MM.1S (cell line): Measurements from ENCODE around the gene SSH3.

ENCODE experiments used
- EZH2 ChIP-seq: fragments of 300-600 bp; sonication (generic); optimal IDR thresholded peaks from 2 replicates; pipeline ENCODE3; 2017; ENCODE audit warnings: low read depth, mild to moderate bottlenecking, antibody characterized with exemption, low read length, mixed read lengths
- EZH2phosphoT487 ChIP-seq: fragments of 300-600 bp; sonication (generic); IDR thresholded peaks from 2 replicates; pipeline ENCODE4 v1.6.1; 2018; ENCODE audit warnings: antibody characterized with exemption, low read length
- TF ChIP-seq, protein P1 (sequence below): fragments of 300-600 bp; sonication (generic); IDR thresholded peaks from 2 replicates; pipeline ENCODE4 v1.5.1; 2016; ENCODE audit warnings: antibody characterized with exemption, low read length, mixed read lengths

DNA sequence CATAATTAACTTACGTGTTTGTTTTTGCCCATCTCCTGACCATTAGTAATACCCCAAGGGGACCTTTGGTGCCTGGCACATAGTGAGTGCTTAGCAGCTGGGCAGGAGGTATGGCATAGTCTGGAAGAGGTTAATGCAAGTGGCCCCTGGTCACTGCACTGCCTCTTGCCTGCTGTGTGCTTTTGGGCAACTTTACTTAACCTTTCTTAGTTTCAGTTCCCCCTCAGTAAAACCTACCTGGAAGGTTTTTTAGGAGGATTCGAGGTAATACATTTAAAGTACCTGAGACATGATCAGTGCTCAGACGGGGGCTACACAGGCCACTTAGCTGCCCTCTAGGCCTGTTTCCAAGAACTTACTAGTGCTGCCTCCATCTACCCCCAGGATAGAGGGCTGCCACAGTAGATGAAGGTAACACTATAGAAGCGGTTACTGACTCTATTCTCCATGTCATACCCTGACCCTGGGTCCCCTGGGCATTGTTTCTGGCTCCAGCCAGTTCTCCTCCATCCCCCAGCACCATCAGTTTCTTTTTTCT is 46.7 kb downstream of the SSH3 start:
- TF ChIP-seq, protein P1, sequence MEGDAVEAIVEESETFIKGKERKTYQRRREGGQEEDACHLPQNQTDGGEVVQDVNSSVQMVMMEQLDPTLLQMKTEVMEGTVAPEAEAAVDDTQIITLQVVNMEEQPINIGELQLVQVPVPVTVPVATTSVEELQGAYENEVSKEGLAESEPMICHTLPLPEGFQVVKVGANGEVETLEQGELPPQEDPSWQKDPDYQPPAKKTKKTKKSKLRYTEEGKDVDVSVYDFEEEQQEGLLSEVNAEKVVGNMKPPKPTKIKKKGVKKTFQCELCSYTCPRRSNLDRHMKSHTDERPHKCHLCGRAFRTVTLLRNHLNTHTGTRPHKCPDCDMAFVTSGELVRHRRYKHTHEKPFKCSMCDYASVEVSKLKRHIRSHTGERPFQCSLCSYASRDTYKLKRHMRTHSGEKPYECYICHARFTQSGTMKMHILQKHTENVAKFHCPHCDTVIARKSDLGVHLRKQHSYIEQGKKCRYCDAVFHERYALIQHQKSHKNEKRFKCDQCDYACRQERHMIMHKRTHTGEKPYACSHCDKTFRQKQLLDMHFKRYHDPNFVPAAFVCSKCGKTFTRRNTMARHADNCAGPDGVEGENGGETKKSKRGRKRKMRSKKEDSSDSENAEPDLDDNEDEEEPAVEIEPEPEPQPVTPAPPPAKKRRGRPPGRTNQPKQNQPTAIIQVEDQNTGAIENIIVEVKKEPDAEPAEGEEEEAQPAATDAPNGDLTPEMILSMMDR: no peak
- TF ChIP-seq EZH2phosphoT487 (no peak), EZH2 (no peak)
